Panc1 (cell line): ENCODE data around the gene TNFRSF1B. TPM values are rescaled to one million over a fixed set of nuclear protein-coding genes. Genes with fewer than 3 reads are reported as not detected.

Experiments used
- ATAC-seq: fragments of 200-7000 bp; cut with Tn5 transposase; 2 replicates; pipeline ENCODE4 v1.9.1; 2020; ENCODE audit warnings: mild to moderate bottlenecking, moderate library complexity
- BruUV-seq: library from RNA; stranded (reverse); fragments of 400-500 nt; replicated peaks from 2 replicates; lab custom pipeline; 2021; lab: Mats Ljungman, UMichigan
- CTCF ChIA-PET: fragments of 300-600 bp; sonication (Branson Sonifier 250); formaldehyde crosslinking; loops from one replicate; lab custom pipeline; 2022; ENCODE audit warnings: antibody characterized with exemption; lab: Charles Lee
- POLR2A ChIA-PET: fragments of 300-600 bp; sonication (Branson Sonifier 250); formaldehyde crosslinking; loops from one replicate; lab custom pipeline; 2022; ENCODE audit warnings: antibody characterized with exemption; lab: Charles Lee
- DNase-seq: peaks from one replicate; pipeline ENCODE4 v3.0.0-alpha.2; 2010; ENCODE audit warnings: low read depth, low spot score
- H3K27ac ChIP-seq: 2 replicates; pipeline ENCODE4 v1.5.1; 2011; ENCODE audit warnings: mild to moderate bottlenecking, low read length, inconsistent platforms
- H3K27me3 ChIP-seq: fragments of 200-500 bp; sonication (Bioruptor generic); 2 replicates; pipeline ENCODE4 v1.6.0; 2014; ENCODE audit warnings: low read length, inconsistent platforms; ENCODE audit not compliant: control insufficient read depth, insufficient read depth
- H3K36me3 ChIP-seq: fragments of 200-500 bp; sonication (Bioruptor generic); 2 replicates; pipeline ENCODE4 v1.5.1; 2014; ENCODE audit warnings: inconsistent platforms, mild to moderate bottlenecking, low read length, moderate library complexity; ENCODE audit not compliant: control insufficient read depth, insufficient read depth
- H3K4me1 ChIP-seq: 2 replicates; pipeline ENCODE4 v1.5.1; 2011; ENCODE audit warnings: inconsistent platforms, mild to moderate bottlenecking, low read length, moderate library complexity; ENCODE audit not compliant: control insufficient read depth, insufficient read depth
- H3K4me3 ChIP-seq, 2 experiments: 2 replicates each; pipeline ENCODE4 v1.5.1; 2011 to 2012; ENCODE audit warnings: low read depth in 2 of 2, low read length in 2 of 2, mild to moderate bottlenecking in 2 of 2, inconsistent platforms in 1 of 2, moderate library complexity in 1 of 2
- H3K9me3 ChIP-seq: fragments of 200-500 bp; sonication (Bioruptor generic); 2 replicates; pipeline ENCODE4 v1.5.1; 2014; ENCODE audit warnings: low read depth, mild to moderate bottlenecking, inconsistent platforms, low read length, moderate library complexity; ENCODE audit not compliant: control insufficient read depth, insufficient read depth
- CTCF ChIP-seq: fragments of 450-650 bp; IDR thresholded peaks from 2 replicates; pipeline ENCODE4 v1.5.1; 2017; ENCODE audit warnings: mild to moderate bottlenecking
- POLR2AphosphoS5 ChIP-seq: IDR thresholded peaks from 2 replicates; pipeline ENCODE4 v1.6.1; 2012; ENCODE audit warnings: mild to moderate bottlenecking, low read depth, low read length, moderate library complexity
- REST ChIP-seq, 2 experiments: IDR thresholded peaks; 2 replicates each; pipeline ENCODE4 v1.6.1; 2011 to 2012; ENCODE audit warnings: low read depth in 2 of 2, control low read depth in 1 of 2, low read length in 1 of 2, mild to moderate bottlenecking in 1 of 2, moderate library complexity in 1 of 2; ENCODE audit not compliant: insufficient read depth in 1 of 2
- SIN3A ChIP-seq: IDR thresholded peaks from 2 replicates; pipeline ENCODE4 v1.6.1; 2012; ENCODE audit warnings: low read depth, mild to moderate bottlenecking, low read length, moderate library complexity, borderline replicate concordance; ENCODE audit not compliant: insufficient read depth
- TCF7L2 ChIP-seq: IDR thresholded peaks from 2 replicates; pipeline ENCODE4 v1.6.1; 2011; ENCODE audit warnings: mild to moderate bottlenecking, low read depth, low read length, inconsistent platforms
- in situ Hi-C: cut with HindIII; loops from 2 replicates; pipeline ENCODE4 v1.10.0; 2016; ENCODE audit warnings: low sequenced_read_pairs, low pct_unique_long_range_greater_than_20kb
- intact Hi-C: fragments of 100-400 bp; cut with micrococcal nuclease; formaldehyde crosslinking; loops from one replicate; pipeline ENCODE4 v1.10.0; 2022; ENCODE audit not compliant: unreplicated experiment
- total RNA-seq: library from RNA; stranded (reverse); gene quantifications from one replicate; pipeline ENCODE4 v1.2.1, GENCODE V29; 2021; ENCODE audit not compliant: unreplicated experiment

The TNFRSF1B gene
- total RNA-seq, 1 experiment from 2014 or later, result 18.8 TPM

GRCh38 chr1:12184008-12184681 lies 17.4 kb downstream of the TNFRSF1B start:
- DNase-seq, result no peak
- no peaks in the 10 kb centered on the region for H3K36me3 ChIP-seq
- intact Hi-C loops (no loop called here), in situ Hi-C loops (no loop called here)
- H3K4me1 ChIP-seq, result peaks cover 8% of the 10 kb centered on the region; the same call in 1 of the 2 replicates
- POLR2A ChIA-PET, result no interaction called here
- H3K4me3 ChIP-seq, result no peak overlapping the region
- ATAC-seq, result 0 out of 2 replicates have a peak, but pooled peaks have one; percentile 9
- TF ChIP-seq REST (IDR thresholded peaks at IDR 0.05; ENCODE audit: insufficient read depth in 1 of 2, low read depth in 2 of 2, low read length in 1 of 2) (no peak), POLR2AphosphoS5 (no peak), TCF7L2 (no peak), SIN3A (no peak), CTCF (no peak)
- no TSS peak for BruUV-seq
- H3K27ac ChIP-seq, result no peak overlapping the region
- no peaks in the 10 kb centered on the region for H3K9me3 ChIP-seq
- CTCF ChIA-PET, result no interaction called here
- no peaks in the 10 kb centered on the region for H3K27me3 ChIP-seq

- ChIA-PET POLR2A (interaction anchor here (0.5 kb wide), 1 partner anchor 37 kb away, joined by 3 read pairs; no protein-coding TSS in a partner anchor), CTCF (no interaction called here)
- TF ChIP-seq SIN3A (no peak), TCF7L2 (no peak), REST (IDR thresholded peaks at IDR 0.05; ENCODE audit: insufficient read depth in 1 of 2, low read depth in 2 of 2, low read length in 1 of 2) (no peak), POLR2AphosphoS5 (no peak), CTCF (no peak)
- no TSS peak for BruUV-seq
- H3K27me3 ChIP-seq, result no peaks in the 10 kb centered on the region
- in situ Hi-C loops, result no loop called here
- intact Hi-C loops, result no loop called here
- DNase-seq (no peak), ATAC-seq (peak; percentile 53)
- H3K36me3 ChIP-seq, result no peaks in the 10 kb centered on the region
- H3K9me3 ChIP-seq, result no peaks in the 10 kb centered on the region
- H3K4me3 ChIP-seq, result no peak overlapping the region
- H3K27ac ChIP-seq, result no peak overlapping the region
- peaks cover 8% of the 10 kb centered on the region; the same call in 1 of the 2 replicates for H3K4me1 ChIP-seq
These were observed 18.5 kb downstream of the TNFRSF1B start for GRCh38 chr1:12185036-12185917.
